HG03520 (cell line): ENCODE measurements around the gene C4orf33.
A peak's percentile ranks its signal among the peaks of the same experiment; 100 is the strongest.
"Not testable (repeated sequence)": the region's sequence is repeated elsewhere in the genome, so short reads cannot be mapped to it uniquely, and the experiment has no call there.

Source experiments
- ATAC-seq: cut with Tn5 transposase; IDR thresholded peaks from one replicate; pipeline ENCODE4 v1.9.1; 2021; ENCODE audit warnings: mild to moderate bottlenecking, moderate library complexity; ENCODE audit not compliant: unreplicated experiment

The C4orf33 gene

DNA sequence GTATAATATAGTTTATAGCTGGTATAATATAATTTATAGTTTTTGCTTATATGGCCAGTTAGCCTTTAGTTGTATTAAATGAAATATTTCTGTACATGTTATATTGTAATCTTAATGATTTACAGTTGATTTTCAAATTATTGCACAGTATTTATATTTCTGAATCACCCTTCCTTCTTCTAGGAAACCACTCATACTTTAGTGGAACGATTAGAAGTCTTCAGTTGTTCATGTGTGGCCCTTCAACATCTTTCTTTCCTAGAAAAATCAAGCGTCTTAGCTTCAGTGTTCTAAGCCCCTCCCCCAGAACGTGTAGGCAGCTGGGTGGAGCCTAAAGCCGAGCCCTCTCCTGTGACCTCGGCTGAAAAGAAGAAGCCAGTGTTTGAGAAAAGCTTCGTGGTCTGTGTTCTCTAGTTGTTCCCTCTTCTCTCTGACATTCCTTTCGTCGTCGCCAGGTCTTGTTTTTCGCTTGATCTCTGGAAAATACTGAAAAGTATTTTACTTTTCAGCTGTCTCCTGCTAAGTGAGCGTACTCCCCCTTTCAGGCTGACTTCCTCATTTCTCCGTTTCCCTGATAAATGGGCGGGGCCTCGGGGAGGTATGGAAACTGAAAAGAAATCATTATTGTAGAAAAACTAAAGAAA is at the start of gene C4orf33:
C4orf33 (plus strand) TSS at position 342 of the 644 bp plus-strand sequence. CDS start 6,459 bp downstream, outside the sequence.
- peak; percentile 39 for ATAC-seq

- ATAC-seq = no peak
These were observed 36.9 kb upstream of the C4orf33 start for GRCh38 chr4:129059028-129059427.

GRCh38 chr4:129062580-129062979 is 33.4 kb upstream of the C4orf33 start:
- no peak for ATAC-seq

DNA sequence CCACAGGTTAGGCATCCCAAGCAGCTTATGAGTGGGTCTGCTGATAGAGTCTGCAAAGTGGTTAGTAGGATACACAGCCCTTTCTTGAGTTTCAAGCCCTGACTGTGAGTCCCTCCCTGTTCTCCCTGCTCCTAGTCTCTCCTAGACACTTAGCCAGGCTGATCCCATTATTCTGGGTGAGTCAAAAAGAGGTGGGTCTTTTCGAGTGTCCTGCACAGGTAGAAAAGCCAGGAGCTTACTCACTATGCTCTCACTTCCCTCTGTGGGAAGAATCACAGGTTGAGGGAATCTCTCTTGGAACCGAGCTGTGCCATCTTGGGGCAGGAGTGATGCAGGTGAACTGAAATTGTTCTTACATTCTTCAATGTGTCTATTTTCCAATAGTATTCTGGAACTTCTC is 32.3 kb upstream of the C4orf33 start:
- ATAC-seq = no peak

DNA sequence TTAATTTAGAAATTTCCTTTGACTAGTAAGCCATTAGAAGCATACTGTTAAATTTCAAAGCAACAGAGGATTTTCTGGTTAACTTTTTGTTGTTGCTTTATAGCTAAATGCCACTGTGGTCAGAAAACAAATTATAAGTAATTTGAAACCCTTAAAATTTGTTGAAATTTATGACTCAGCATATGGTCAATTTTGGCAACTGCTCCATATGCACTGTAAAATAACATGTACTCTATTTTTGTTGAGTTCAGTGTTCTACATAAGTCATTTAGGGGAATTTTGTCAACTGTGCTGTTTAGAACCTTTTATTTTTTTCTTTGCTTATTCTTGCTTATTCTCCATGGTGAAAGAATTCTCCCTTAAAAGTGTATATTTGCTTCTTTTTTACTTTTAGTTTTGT is 31.2 kb upstream of the C4orf33 start:
- no peak for ATAC-seq

- ATAC-seq = not testable (repeated sequence)
These were observed 26.4 kb upstream of the C4orf33 start for GRCh38 chr4:129069537-129069936.

GRCh38 chr4:129077326-129077725 is 18.6 kb upstream of the C4orf33 start:
- no peak for ATAC-seq

- no peak for ATAC-seq
These were observed 15.8 kb upstream of the C4orf33 start for GRCh38 chr4:129080129-129080528.

DNA sequence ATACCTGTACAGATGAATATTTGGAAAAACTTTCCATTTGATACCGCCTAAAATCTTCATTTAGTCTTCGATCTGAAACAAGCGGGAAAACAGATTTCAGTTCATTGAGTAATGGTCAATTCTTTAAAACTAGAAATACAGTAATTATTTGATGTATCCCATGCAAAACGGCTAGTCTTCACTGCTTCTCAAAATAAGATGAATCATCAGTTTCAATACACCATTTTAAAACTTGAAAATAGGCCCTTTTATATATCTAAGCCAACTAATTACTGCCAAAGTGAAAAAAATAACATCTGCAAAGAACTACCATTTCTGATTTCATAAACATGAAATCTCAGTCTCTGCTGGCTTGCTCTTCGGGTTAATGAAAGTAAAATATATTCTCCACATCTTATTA is 13.7 kb upstream of the C4orf33 start:
- no peak for ATAC-seq

DNA sequence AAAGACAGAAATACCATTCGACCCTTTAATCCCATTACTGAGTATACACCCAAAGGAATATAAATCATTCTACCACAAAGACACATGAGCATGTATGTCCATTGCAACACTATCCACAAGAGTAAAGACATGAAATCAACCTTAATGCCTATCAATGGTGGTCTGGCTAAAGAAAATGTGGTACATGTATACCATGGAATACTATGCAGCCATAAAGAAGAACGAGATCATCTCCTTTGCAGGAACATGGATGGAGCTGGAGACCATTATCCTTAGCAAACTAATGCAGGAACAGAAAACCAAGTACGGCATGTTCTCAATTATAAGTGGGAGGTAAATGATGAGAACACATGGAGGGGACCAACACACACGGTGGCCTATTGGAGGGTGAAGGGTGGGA is 10.5 kb upstream of the C4orf33 start:
- no peak for ATAC-seq

GRCh38 chr4:129087516-129087915 is 8.4 kb upstream of the C4orf33 start:
- ATAC-seq = no peak

GRCh38 chr4:129092631-129093190 is 3.2 kb upstream of the C4orf33 start:
- ATAC-seq = no peak

- ATAC-seq = peak; percentile 92
These were observed 2.6 kb upstream of the C4orf33 start, which contains the start of gene SCLT1 for GRCh38 chr4:129093191-129093920. Gene SCLT1 (minus strand): TSS chr4:129093539. CDS start chr4:129093103, 436 bp downstream.

DNA sequence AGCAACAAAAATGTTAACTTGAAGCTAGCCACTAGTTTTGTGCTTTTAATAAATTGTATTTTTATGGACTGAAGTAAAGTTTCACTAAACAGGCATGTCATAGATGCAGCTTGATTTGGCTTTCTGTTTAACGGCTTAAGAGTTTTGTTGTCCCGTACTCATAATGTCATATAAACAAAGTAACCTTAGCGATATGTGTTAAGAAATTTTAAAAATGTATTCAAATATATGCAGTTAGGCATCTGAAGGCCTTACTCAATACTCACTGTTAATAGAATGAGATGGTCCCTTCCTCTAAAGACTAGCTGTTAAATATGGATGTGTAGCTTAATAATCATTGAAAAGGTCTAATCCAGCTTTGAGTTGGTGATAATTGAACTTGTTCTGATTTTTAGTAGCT is 1.6 kb upstream of the C4orf33 start:
- no peak for ATAC-seq

DNA sequence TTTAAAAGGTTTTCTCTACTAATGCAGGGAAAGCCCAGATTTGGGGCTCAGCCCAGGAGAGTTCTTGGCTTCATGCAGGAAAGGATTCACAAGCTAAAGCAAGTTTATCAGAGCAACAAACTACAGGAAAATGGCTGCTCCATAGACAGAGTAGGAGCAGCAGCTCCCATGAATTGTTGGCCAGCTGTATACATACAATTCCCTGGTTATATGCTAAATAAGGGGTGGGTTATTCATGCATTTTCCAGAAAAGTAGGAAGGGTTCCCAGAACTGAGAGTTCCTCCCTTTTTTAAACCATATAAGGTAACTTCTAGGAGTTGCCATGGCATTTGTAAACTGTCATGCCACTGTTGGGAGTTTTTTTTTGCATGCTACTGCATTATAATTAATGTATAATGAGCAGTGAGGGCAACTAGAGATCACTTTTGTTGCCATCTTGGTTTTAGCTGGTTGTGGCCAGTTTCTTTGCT is 2.6 kb downstream of the C4orf33 start:
- ATAC-seq = no peak

DNA sequence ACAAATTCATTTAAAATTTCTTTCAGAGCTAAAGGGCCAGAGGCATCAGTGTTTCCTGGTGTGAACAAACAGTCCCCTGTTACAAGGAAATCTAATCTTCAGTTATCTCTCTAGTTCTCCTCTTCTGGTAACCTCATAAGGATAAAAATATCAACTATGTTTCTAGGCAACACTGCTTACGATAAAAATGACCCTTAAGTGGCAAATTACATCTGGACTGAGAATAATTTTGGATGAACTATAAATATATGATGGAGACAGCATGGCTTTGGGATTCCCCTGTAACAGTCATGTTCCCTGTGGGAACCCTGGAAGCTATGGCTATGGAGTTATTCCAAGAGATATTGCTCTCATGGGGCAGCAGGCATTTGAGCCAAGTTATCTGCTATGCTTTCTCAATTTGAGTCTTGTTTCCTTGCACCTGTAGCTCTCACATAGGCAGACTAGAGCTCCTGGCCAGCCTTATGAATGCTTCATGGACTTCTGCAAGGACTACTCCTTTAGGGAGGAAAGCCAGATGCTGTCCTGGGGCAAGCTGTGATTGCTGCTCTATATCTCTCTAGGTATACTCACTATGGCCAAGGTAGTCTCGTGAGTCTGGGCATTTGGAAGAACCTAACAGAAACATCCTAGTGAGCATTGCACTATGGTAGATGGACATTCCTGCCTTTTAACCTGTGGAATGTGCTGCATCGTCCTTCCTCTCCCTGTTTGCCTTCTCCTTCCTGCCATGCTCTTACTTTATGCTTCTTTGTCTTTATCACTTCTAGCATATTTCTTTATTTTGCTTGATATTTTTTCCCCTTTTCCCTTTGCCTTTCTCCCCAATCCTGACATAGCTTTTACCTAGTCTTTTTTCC is 14.2 kb downstream of the C4orf33 start:
- ATAC-seq = no peak

GRCh38 chr4:129110931-129111330 is 15.0 kb downstream of the C4orf33 start:
- no peak for ATAC-seq

GRCh38 chr4:129111919-129112318 is 16.0 kb downstream of the C4orf33 start:
- ATAC-seq = no peak

DNA sequence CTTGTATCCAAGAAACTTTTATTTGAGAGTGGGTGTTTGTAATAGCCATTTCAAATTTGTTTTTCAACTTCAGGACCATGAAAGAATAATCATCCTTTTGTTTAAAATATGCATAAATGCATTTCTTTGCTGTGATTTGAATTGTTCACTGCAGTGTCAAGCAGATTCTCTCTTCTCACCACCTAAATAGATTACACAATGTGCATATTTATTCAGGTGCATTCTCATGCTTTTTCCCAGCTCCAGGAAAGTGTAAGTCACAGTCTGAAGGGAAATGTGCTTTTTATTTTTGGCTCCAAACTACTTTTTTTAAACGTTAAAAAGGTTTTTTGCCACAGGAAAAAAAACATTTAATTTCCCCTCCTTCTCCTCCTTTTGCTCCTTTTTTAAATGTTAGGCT is 17.5 kb downstream of the C4orf33 start:
- ATAC-seq = no peak

DNA sequence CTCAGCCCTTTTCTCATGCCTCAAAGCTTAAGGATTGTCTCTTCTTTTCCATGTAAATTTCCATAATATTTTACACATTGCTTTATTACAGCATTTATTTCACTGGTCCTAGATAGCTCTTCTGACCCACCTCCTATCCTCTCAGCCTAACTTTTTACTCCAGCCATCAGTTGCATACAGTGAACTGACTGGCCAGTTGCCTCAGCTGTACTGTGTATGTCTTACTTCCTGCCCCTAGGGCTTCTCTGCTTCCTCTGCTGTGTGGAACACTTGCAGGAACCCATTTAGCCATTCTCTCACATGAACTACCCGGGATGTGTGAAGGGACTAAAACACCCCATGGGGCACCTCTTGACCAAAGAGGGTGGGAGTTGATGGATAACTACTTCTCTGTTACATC is 18.0 kb downstream of the C4orf33 start:
- ATAC-seq = no peak

DNA sequence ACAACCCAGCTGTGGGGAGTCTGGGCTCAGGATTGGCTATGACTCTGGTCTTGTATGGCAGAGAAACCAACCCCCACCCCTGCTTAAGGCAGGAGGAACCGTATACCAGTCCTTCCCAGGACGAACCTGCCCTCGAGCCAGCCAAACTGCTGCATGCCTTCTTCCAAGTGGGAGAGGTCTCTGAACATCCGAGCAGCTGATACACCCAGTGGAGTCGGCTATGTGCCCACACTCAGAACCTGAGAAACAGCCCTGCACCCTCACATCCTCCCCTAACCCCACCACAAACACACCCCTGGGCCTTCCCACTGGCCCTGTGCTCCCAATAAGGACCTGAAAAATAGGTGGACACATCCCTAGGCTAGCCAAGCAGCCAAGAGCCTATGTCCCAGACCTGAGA is 21.8 kb downstream of the C4orf33 start:
- ATAC-seq = no peak
